Skin of body (tissue), 2 donors: Measurements from ENCODE around the gene ITGA11. TPM values are rescaled to one million over a fixed set of nuclear protein-coding genes. Genes with fewer than 3 reads are reported as not detected.
A peak's percentile ranks its signal among the peaks of the same experiment; 100 is the strongest.

ENCODE experiments used
- DNase-seq: peaks from one replicate; lab custom pipeline; 2025; lab: John Stamatoyannopoulos, UW
- total RNA-seq: library from RNA; depleted of rRNA; stranded (reverse); fragments of >200 nt; gene quantifications from one replicate; pipeline ENCODE4 v1.2.3, GENCODE V29; 2014

Gene ITGA11
- total RNA-seq, 1 donor from 2014 or later: 5.7 TPM

- DNase-seq: no peak
Observed at GRCh38 chr15:68375191-68375631, 56.8 kb downstream of the ITGA11 start.

- DNase-seq: no peak
Observed at GRCh38 chr15:68374168-68374745, 57.7 kb downstream of the ITGA11 start.

GRCh38 chr15:68373028-68373427, 58.9 kb downstream of the ITGA11 start:
- DNase-seq: no peak

- DNase-seq: no peak
Observed at GRCh38 chr15:68372291-68372811, 59.6 kb downstream of the ITGA11 start.

DNA sequence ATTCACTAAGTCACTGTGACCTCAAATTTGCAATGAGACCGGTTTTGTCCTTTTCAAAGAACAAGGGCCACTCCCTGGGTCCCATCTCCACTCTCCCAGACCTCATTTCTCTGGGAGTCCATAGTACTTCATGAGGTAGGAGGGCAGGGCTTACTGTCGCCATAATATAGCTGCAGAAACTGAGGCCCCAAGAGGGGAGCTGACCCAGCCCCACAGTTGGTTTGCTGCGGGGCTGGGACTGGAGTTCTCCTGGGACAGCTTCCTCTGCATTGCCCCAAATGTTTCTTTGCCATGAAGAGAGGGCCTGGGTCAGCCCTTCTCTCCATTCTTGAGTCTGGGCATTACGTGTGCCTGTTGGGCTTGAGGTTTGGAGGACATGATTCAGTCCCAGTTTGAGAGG, 60.1 kb downstream of the ITGA11 start:
- no peak for DNase-seq

DNA sequence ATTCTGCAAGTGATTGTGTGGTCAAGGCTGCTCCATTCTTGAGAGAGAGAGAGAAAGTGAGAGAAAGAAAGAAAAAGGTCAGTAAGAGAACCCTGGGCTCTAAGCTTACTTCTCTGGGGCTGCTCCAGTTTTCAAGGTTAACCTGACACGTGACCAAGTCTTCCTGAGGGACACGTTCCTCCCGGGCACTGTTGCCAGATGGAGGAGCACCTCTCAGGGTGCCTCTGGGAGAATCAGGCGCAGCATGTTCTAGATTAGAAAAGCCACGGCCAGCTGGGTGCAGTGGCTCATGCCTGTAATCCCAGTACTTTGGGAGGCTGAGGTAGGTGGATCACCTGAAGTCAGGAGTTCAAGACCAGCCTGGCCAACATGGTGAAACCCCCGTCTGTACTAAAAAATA, 60.8 kb downstream of the ITGA11 start:
- DNase-seq: no peak

- no peak for DNase-seq
Observed at GRCh38 chr15:68370768-68371151, 61.2 kb downstream of the ITGA11 start.

DNA sequence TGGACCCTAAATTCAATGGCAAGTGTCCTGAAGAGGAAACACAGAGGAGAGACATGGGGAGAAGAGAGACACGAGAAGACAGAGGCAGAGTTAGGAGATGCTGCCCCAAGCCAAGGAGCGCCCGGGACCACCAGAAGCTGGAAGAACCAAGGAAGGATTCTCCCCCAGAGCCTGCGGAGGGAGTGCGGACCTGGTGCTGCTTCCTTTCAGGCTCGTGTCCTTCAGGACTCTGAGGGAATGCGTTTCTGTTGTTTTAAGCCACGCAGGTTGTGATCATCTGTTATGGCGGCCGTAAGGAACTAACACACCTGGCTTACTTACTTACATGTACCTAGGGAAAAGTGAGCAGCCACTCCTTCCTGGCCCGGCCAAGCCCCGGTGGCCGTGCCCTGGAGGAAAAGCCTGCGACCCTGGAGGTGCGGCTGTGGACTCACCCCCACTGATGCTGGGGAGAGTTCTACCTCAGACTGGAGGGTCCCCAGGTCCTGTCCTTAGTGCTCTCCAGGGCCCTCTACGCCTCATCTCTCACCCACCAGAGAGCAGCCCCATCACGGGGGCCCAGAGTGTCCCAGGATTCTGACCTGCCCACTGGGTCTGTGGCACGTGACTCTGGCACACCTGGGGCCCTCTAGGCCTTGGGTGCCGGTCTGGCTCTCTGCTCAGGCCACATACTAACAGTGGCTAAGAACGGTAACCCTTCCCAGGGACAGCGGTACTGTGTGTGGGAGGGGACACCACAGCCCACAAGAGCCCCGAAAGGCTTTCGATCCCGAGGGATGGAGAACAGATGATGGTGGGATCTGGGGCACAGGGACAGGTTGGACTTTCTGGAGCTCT, 61.8 kb downstream of the ITGA11 start:
- no peak for DNase-seq

DNA sequence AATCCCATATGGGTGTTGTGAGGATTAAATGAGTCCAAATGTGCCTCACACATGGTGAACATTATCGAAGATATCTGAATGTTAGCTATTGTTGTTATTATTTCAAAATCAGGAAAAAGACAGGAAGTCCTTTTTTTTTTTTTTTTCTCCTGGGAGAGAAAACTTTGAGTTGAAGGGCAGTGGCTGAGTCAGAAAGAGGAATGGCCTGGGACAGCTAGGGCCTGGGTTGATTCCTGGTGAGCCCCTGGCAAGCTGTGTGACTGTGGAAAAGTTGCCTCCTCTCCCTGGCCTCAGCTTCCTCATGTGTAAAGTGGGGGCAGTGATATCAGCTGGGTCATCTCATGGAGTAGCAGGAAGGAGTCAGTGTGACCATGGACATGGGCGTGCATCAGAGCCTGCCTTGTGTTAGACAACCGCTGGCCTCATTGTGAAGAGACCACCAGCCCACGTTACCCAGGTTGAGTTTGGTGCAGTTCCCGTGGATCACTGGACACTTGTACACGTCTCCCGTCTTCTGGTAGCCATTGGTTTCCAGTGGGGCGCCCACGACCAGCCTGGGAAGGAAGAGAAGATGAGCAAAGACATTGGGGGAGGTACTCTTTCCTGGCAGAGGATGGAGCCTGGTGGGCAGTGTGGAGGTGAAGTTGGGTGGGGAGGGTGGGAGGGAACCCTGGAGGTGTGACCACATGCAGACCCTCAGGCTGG, 63.1 kb downstream of the ITGA11 start:
- DNase-seq: peak; percentile 3

DNA sequence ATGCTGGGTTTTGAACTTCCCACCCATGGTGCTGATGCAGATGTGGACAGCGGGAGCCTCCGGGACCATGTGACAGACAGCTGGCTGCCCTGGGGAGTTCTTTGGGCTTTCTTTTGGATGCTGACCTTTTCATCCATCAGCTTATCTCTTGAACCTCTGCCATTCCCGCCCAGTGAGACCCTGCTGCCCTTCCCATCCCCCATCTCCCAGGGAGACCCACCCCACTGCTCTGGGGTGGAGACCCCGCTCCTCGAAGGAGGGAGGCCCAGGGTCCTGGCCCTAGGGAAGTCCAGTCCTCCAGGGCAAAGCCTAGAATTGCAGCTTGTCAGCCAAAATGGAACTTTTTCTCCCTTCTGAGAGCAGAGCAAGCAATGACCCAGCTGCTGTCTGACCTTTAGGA, 64.0 kb downstream of the ITGA11 start:
- no peak for DNase-seq

DNA sequence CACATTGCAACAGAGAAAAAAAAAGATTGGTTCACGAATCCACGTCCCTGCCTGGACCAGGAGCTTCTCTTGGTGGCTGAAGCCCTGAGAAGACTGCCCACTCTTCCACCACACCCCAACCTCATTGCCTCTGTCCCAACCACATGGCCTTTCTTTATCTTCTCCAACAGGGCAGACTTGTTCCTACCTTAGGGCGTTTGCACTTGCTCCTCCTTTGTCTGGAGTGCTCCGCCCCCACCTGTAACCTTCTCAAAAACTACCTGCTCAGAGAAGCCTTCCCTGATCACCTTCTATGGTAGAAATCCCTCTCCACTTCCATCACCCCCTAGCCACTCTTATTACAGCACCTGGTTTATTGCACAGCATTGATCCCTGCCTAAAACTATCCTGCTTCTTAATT, 64.7 kb downstream of the ITGA11 start:
- DNase-seq: no peak

GRCh38 chr15:68366314-68366713, 65.6 kb downstream of the ITGA11 start:
- DNase-seq: no peak

GRCh38 chr15:68365770-68366169, 66.2 kb downstream of the ITGA11 start:
- no peak for DNase-seq

DNA sequence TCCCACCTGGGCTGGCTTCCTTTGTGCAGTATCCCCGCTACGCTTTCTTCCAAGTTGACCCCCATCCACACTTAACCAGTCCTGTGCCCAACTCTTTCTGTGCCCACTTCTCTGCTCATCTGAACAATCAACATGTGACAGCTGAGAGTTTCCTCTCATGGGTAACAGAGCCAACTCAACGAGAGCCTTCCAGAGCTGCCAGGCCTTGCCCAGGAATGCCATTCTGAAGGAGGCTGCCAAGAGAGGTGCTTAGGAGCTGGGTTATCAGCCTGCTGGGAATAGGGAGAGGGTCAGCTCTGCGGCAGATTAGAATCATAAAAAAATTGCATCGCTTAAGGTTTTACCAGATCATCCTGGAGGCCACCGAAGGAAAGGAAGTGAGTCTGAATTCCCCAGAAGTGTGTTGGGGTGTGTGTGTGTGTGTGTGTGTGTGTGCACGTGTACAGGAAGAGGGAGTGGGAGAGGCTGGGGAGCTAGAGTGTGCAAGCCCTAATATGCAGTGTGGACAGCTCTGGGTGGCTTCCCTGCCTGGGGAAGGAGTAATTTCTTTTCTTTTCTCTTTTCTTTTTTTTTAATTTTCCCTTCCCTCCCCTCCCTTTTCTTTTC, 66.7 kb downstream of the ITGA11 start:
- no peak for DNase-seq

DNA sequence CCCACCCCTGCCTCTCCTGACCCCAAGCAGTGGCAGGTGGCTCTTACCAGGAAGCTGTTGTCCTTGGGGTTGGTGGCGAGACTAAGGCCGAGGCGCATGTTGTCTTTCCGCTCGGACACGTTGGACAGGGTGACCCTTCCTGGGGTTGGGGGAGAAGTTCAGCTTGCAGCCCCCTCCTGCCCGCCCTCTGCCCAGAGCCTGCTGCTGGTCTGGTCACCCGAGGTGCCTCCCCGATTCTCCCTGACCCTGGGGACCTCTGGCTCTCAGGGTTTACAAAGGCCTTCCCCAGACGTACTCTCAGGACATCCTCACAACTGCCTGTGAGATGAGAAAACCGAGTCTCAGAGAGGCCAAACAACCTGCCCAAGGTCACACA, 67.3 kb downstream of the ITGA11 start:
- DNase-seq: no peak

DNA sequence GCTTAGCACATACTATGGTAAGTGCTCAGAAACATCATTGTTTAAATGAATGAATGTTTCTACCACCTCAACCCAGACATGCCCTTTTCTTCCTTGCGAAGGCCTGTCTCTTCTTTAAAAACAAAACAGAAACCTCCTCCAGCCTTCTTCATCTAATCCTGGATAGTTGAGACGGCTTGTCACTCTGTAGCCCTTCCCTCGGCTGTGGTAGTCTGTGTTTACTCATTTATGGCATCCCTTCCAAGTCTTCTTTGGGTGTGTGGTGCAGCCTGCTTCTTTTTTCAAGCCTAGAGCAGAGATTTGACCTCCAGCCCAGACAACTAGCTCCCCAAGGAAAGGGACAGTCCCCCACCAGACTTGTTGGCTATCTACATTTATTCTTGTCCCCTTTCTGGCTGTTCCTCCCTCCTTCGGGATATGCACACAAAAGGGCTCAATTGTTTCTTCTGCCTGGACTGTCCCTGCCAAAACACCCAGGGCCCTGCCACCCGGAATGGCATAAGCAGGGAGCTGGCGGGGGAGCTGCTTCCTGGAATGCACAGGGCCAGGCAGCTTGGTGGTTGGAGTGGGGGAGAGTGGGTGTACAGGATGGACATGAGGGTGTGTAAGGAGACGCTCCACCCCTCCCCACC, 67.8 kb downstream of the ITGA11 start:
- no peak for DNase-seq

GRCh38 chr15:68363353-68363752, 68.6 kb downstream of the ITGA11 start:
- no peak for DNase-seq

GRCh38 chr15:68362537-68363126, 69.3 kb downstream of the ITGA11 start:
- DNase-seq: no peak

DNA sequence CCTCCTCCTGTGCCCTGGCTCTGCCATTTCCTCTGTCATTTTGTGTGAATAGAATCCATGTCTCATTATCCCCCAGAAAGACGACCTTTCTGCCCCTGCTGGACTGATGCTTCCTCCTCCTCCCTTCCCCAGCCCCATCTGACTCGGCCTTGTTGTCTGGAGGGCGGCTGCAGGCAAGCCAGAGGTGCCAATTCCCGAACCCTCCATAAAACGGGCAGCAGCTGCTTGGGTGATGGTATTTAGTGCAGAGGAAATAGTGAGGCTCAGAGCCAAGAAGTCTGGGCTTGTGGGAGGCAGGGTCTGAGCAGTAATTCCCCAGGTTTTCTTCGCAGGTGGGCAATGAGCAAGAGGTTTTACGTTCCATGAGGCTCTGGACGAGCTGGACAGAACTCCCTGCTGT, 71.2 kb downstream of the ITGA11 start:
- no peak for DNase-seq

- DNase-seq: no peak
Observed at GRCh38 chr15:68356778-68357177, 75.2 kb downstream of the ITGA11 start.

DNA sequence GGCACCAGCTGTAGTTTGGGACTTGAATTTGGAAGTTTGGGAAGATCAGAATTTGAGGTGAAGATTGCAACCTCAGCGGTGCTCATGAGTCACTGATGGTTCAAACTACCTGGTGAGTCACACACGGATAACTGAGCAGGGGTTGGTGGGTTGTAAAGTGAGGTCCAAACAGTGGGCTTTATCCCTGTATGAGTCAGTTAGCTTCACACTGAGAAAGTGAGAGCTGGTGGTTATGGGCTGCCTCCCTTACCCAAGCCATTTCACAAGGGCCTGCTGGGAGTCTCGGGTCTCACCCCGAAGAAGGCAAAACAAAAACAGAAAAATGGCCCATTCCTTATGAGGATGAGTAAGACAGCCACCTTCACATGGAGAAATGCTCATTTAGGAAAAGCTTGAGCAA, 77.0 kb downstream of the ITGA11 start:
- no peak for DNase-seq
